Mucosa of rectum (tissue), 2 donors: ENCODE results near the gene NEK6.

Experiments used
- H3K27ac ChIP-seq, 2 donors: one replicate each; pipeline ENCODE4 v1.7.0; 2013; ENCODE audit warnings: inconsistent platforms in 2 of 2, low read depth in 2 of 2, low read length in 2 of 2
- H3K27me3 ChIP-seq, 2 donors: one replicate each; pipeline ENCODE4 v1.7.0; 2013; ENCODE audit warnings: low read length in 2 of 2; ENCODE audit not compliant: control insufficient read depth in 2 of 2, insufficient read depth in 2 of 2
- H3K36me3 ChIP-seq, 2 donors: one replicate each; pipeline ENCODE4 v1.7.0; 2013; ENCODE audit warnings: low read length in 2 of 2; ENCODE audit not compliant: control insufficient read depth in 2 of 2, insufficient read depth in 2 of 2
- H3K4me1 ChIP-seq, 2 donors: one replicate each; pipeline ENCODE4 v1.7.0; 2013; ENCODE audit warnings: low read length in 2 of 2, mild to moderate bottlenecking in 1 of 2; ENCODE audit not compliant: control insufficient read depth in 2 of 2, insufficient read depth in 2 of 2
- H3K4me3 ChIP-seq, 2 donors: one replicate each; pipeline ENCODE4 v1.7.0; 2013; ENCODE audit warnings: low read length in 2 of 2
- H3K9ac ChIP-seq, 2 donors: one replicate each; pipeline ENCODE4 v1.7.0; 2013; ENCODE audit warnings: low read length in 2 of 2, low read depth in 1 of 2, mild to moderate bottlenecking in 1 of 2
- H3K9me3 ChIP-seq, 2 donors: one replicate each; pipeline ENCODE4 v1.7.0; 2013; ENCODE audit warnings: low read length in 2 of 2; ENCODE audit not compliant: control insufficient read depth in 2 of 2
- donor health status: healthy.
- donor health status: Normal muscosa, but diverticular disease.

Gene NEK6

DNA sequence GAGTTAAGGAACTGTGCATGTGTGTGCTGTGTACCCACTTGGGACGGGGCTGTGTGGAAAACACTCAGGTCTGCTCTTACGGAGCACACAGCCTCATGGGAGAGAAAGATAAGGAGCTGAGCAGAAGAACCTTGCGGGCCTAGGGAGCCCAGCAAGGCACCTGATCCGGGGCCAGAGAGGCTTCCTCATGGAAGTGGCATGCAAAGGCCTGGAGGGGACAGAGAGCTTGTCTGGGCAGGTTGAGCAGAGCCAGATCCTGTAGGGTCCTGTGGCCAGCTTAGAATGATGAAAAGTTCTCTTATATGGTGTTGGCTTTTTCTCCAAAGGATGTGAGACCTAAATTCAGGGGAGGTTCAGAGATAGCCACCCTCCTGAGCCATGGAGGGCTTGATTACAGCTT is 45.2 kb downstream of the NEK6 start:
- H3K9me3 ChIP-seq: no peaks in the 10 kb centered on the region
- H3K4me1 ChIP-seq: no peaks in the 10 kb centered on the region
- H3K27ac ChIP-seq: no peak overlapping the region
- H3K4me3 ChIP-seq: no peak overlapping the region
- no peak overlapping the region for H3K9ac ChIP-seq
- no peaks in the 10 kb centered on the region for H3K27me3 ChIP-seq
- H3K36me3 ChIP-seq: peaks cover 4 to 24% of the 10 kb centered on the region in 2 donors

DNA sequence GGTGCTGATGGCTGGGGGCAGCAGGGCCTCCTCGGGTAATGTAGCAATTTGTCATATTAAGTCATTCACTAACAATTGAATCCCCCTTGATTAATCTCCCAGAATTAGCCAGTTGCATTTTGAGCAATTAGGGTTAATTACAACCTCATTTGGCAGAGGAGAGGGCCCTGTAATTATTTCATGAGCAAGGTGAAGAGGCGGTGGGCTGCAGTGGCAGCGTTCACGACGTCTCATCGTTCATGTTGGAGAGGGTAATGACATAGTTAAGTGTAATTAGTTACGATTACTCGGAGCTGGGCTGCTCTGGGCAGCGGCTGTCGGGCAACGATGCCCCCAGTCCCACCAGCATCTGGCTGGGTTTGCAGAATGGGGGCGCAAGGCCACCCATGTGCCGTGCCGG is 46.0 kb downstream of the NEK6 start:
- no peak overlapping the region for H3K27ac ChIP-seq
- no peaks in the 10 kb centered on the region for H3K9me3 ChIP-seq
- H3K27me3 ChIP-seq: no peaks in the 10 kb centered on the region
- no peak overlapping the region for H3K4me3 ChIP-seq
- peaks cover 4 to 24% of the 10 kb centered on the region in 2 donors for H3K36me3 ChIP-seq
- H3K4me1 ChIP-seq: no peaks in the 10 kb centered on the region
- no peak overlapping the region for H3K9ac ChIP-seq

DNA sequence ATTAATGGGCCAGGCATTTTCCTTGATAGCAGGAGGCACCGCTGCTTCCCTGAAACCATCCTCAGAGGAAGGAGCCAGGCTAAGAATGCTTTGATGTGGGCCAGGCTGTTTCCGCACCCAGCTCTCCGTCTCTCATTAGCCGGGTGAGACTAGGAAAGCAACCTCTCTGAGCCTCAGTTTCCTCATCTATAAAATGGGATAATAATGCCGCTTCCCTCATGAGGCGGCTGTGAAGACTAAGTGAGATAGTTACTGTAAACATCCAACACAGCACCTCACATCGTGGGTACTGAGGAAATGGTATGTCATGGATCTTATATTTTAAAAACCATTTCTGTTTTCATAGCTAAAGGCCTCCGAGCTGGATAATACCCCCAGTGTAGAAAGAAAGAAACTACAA is 46.5 kb downstream of the NEK6 start:
- Histone ChIP-seq H3K36me3 (peaks cover 4 to 28% of the 10 kb centered on the region in 2 donors), H3K27me3 (no peaks in the 10 kb centered on the region), H3K4me1 (no peaks in the 10 kb centered on the region), H3K9ac (no peak overlapping the region), H3K4me3 (no peak overlapping the region), H3K9me3 (no peaks in the 10 kb centered on the region), H3K27ac (no peak overlapping the region)

DNA sequence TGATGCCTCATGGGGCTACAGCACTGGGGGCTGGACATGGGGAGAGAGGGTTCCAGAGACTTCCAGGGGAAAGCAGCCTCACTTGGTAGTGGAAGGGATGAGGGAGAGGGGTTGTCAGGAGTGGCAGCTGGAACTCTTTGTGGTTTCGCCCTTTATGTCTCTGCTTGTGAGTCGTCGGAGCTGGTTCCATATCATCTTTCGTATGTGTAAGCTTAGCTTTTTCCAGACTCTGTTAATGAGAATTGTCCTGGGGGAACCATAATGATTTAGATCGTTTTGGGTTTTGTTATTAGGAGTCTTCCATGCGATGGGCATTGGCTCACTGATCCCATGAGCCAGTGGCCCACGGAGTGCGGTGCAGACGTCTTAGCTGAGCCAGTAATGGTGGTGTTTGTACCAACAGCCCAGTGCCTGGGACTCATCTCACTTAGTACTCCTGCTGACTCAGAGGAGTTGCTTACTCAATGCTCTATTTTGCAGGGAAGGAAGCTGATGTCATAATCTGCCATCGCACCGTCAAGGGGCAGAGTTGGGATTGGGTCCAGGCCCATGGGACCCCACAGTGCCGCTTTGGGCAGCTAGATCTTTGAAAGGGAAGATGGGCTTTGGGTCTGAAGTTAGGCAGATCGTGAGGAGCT is 48.5 kb downstream of the NEK6 start:
- H3K4me3 ChIP-seq: no peak overlapping the region
- no peaks in the 10 kb centered on the region for H3K9me3 ChIP-seq
- no peaks in the 10 kb centered on the region for H3K4me1 ChIP-seq
- H3K36me3 ChIP-seq: peaks cover 4 to 32% of the 10 kb centered on the region in 2 donors
- no peak overlapping the region for H3K9ac ChIP-seq
- H3K27ac ChIP-seq: no peak overlapping the region
- no peaks in the 10 kb centered on the region for H3K27me3 ChIP-seq

DNA sequence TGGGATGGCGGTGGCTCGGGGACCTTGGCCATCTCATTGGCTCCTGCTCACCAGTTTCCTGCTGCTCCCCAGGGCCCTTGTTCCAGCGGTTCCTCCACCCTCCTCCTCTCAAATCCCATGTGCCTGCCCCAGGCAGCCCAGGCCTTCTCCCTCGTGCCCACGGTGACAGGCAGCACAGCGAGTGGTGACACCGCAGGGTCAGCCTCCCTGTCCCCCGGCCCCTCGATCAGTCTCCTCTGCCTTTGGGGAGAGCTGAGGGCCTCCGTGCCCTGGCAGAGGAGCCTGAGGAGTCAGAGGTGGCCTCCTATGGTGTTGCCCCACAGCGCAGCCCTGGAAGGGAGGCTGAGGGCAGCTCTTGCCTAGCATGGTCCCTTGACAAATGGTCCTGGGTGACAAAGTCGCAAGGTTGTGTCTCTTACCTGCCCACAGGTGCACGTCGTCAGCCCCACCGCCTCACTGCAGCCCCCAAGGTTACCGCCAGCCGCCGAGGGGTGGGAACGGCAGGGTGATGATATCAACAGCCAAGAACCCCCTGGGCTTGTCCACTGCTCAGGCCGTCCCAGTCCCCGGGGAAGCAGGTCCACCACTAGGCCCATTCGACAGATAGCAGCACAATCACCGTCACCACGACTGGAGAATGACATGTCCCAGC is 49.8 kb downstream of the NEK6 start:
- H3K36me3 ChIP-seq: peaks cover 4 to 30% of the 10 kb centered on the region in 2 donors
- H3K4me3 ChIP-seq: no peak overlapping the region
- no peak overlapping the region for H3K9ac ChIP-seq
- no peaks in the 10 kb centered on the region for H3K9me3 ChIP-seq
- no peak overlapping the region for H3K27ac ChIP-seq
- H3K4me1 ChIP-seq: no peaks in the 10 kb centered on the region
- H3K27me3 ChIP-seq: no peaks in the 10 kb centered on the region

DNA sequence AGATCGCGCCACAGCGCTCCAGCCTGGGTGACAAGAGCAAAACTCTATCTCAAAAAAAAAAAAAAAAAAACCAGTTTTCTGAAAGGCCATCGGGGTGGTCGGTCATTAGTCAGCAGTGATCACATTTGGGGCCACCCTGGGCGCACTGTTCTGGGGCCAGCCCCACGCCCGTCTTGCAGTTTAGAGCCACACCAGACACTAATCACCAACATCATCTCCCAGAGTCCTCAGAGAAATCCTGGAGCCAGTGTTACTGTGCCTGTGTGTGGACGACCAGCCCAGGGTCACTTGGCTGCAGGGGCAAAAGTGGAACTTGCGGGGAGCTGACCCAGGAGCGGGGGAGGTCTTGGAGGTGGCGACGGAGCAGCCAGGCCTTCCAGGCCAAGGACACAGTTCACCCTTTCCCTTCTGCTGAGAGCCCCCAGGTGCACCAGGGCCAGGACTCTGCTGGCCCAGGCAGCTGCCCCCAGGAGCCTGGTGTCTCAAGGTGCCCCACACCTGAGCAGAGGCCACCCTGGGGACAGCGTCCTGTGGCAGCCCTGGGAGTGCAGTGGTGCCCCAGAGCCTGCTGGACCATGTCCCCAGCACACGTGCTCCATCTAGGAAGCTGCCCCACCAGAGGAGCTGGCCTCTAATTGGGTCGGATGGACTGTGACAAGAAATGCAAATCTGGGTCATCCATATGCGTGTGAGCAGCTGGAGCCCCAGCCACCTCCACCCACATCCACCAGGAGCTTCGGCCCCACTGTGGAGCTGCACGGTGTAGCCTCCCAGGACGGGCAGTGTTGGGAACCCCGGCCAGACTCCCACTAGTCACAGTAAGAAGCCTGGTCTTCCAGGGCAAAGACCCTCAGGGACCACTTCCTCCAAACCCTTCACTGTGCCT is 51.1 kb downstream of the NEK6 start:
- Histone ChIP-seq H3K4me1 (no peaks in the 10 kb centered on the region), H3K9ac (no peak overlapping the region), H3K36me3 (peaks cover 8 to 27% of the 10 kb centered on the region in 2 donors), H3K4me3 (no peak overlapping the region), H3K27ac (no peak overlapping the region), H3K27me3 (no peaks in the 10 kb centered on the region), H3K9me3 (no peaks in the 10 kb centered on the region)

DNA sequence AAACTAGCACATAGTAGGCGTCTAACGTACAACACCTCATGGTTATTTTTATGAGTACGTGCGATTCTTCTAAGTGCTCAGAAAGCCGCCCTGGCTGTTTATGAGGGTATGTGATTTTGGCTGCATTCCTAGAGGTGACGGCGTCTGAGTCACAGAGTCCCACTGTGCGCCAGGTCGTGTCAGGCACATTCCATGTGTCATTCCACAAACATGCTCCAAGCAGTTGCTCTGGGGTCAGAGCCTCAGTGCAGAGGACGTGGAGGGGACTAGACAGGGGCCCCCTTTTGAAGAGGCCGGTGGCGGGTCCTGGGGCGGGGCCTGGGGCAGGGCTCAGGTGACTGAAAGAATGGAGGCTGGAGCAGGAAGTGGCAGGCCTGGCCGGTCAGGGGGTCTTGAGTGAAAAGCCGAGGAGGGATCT is 51.9 kb downstream of the NEK6 start:
- Histone ChIP-seq H3K4me1 (no peaks in the 10 kb centered on the region), H3K36me3 (peaks cover 11 to 27% of the 10 kb centered on the region in 2 donors), H3K27ac (no peak overlapping the region), H3K9ac (no peak overlapping the region), H3K27me3 (no peaks in the 10 kb centered on the region), H3K4me3 (no peak overlapping the region), H3K9me3 (no peaks in the 10 kb centered on the region)

DNA sequence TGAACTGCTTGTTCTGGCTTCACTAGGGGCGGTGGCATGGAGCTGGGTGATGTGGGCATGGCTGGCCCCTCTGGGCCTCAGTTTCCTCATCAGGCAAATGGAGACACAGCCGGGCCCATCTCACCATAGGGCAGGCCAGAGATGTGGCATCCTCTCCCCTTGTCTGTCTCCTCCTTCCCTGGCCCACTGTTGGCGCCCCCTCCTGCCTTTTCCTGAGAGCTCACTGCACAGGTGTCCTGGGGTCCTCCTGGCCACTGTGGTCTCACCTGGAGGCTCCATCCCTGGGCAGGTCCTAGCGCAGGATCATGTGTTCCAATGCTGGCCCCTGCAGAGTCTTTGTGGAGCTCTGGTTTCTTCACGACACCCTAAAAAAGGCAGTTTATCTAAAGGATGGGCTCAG is 53.5 kb downstream of the NEK6 start:
- H3K9me3 ChIP-seq: no peaks in the 10 kb centered on the region
- no peak overlapping the region for H3K9ac ChIP-seq
- H3K4me3 ChIP-seq: no peak overlapping the region
- H3K27ac ChIP-seq: no peak overlapping the region
- H3K4me1 ChIP-seq: no peaks in the 10 kb centered on the region
- H3K36me3 ChIP-seq: peaks cover 20 to 37% of the 10 kb centered on the region in 2 donors
- no peaks in the 10 kb centered on the region for H3K27me3 ChIP-seq

DNA sequence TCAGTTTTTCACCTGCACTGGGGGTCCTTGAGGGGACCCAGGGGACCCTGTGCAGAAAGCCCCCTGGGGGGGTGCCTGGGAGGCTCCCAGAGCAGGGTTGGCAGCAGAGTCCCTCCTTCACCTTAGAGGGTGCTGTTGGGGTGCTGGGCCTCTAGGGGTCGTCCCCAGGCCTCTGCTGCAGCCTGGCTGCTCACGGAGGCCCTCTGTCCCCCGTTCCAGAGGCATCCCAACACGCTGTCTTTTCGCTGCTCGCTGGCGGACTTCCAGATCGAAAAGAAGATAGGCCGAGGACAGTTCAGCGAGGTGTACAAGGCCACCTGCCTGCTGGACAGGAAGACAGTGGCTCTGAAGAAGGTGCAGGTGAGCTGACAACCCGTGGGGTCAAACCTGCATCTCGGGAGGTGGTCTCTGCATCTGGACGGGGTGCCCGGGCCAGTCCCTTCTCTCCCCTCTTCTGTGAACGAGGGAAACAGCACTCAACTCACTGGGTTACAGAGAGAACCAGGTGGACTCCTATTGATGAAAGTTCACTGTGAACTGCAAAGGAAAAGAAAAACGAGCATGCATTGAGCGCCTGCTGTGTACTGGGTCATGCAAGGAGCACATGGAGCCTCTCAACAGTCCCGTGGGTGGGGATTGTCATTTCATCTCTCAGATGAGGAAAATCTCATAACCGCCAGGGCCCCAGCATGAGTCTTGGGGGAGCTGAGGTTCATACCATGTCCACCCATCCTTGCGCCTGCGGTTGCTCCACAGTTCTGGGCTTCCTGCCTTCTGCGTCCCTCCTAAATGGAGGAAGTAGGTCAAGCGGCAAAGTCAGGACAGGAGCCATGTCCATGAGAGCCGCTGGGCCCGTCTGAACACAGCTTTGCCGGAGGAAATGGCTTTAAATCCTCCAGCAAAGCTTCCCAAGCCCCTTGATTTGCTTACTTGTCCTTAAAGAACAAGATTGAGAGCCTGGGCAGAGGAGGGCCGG is 54.8 kb downstream of the NEK6 start:
- Histone ChIP-seq H3K9ac (no peak overlapping the region), H3K36me3 (peaks cover 23 to 39% of the 10 kb centered on the region in 2 donors), H3K4me3 (no peak overlapping the region), H3K9me3 (no peaks in the 10 kb centered on the region), H3K4me1 (no peaks in the 10 kb centered on the region), H3K27me3 (no peaks in the 10 kb centered on the region), H3K27ac (no peak overlapping the region)
